ENCODE measurements around the gene DPYSL4.

DNA sequence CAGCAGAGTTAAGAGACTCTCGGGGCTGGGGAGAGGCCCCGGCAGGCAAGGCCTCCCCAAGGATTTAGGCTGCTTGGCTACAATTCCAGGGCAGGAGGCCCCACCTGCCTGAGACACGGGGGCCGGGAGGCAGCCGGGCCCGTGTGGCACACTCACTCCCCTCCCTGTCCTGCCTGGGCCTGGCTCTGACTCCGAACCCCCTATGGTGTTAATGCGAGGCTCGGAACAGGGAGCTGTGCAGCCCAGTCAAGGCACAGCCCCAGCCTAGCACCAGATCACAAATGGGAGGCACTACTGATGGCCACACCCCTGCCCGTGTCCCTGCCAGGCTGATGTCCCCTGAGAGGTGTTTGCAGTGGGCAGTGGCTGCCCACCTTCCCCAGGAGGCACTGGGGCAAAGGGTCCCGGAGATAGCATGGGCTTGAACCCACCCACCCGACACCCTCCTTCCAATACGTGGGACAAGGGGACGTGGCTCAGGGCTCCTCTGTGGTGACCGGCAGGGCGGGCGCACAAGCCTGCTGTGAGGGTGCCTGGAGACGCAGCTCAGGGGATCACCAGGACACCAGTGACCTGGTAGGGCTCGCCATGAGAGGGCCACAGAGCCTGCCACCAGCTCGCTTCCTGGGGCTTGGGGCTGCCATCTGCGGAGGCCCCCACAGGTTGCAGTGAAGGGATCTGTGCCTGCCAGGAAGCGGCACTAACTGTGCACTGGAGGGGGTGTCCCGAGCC lies 37.0 kb downstream of the DPYSL4 start:
- TF ChIP-seq, protein P1, sequence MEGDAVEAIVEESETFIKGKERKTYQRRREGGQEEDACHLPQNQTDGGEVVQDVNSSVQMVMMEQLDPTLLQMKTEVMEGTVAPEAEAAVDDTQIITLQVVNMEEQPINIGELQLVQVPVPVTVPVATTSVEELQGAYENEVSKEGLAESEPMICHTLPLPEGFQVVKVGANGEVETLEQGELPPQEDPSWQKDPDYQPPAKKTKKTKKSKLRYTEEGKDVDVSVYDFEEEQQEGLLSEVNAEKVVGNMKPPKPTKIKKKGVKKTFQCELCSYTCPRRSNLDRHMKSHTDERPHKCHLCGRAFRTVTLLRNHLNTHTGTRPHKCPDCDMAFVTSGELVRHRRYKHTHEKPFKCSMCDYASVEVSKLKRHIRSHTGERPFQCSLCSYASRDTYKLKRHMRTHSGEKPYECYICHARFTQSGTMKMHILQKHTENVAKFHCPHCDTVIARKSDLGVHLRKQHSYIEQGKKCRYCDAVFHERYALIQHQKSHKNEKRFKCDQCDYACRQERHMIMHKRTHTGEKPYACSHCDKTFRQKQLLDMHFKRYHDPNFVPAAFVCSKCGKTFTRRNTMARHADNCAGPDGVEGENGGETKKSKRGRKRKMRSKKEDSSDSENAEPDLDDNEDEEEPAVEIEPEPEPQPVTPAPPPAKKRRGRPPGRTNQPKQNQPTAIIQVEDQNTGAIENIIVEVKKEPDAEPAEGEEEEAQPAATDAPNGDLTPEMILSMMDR (IDR thresholded peaks at IDR 0.05) = no peak
- TF ChIP-seq EZH2phosphoT487 (IDR thresholded peaks at IDR 0.05) (no peak), EZH2 (IDR thresholded peaks at IDR 0.05) (no peak)
